ENCODE data around the gene SBF2. TPM values are rescaled to one million over a fixed set of nuclear protein-coding genes. Genes with fewer than 3 reads are reported as not detected.

Gene SBF2
- total RNA-seq, 4 donors from 2014 or later: 42.3 to 106 (median 45.3) TPM

GRCh38 chr11:10320736-10321465, 26.9 kb upstream of the SBF2 start:
- DNase-seq (ENCODE audit: low spot score in 2 of 2): no peak

DNA sequence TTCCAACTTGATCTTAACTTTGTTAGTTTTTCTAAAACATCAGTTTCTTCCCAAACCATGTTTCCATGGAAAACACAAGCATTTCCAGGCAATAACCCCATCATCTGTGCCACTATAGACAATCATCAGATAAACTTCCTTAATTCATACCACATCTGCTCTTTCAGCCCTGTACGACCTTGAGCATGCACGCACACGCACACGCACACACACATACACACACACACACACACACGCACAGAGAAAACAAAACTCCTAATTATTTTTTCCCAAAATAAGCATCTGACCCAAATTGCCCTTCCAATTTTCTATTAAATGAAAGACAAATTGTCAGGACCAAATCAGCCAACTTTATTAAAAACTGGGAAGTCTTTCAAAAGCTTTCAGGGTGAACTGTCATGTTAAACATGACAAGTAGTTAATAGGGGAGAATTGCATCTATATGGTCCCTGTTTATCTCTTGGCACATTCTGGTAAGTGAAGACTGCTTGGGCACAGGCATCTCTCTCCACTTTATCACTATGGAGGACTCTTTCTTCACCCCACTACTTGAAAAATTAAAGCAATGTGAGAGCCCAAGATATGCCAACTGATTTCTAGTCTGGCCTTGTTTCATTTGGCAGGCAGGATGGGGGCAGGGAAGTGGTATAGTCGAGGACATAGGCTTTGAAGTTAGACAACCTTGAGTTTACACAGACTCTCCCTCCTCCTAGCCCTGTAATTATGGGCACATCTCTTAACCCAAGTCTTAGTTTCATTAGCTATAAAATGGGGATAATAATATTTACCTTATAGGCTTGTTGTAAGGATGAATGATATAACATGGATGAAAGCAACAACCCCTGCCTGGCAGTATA, 25.9 kb upstream of the SBF2 start:
- WGBS: 42% methylated on average over 6 of the region's 6 CpGs
- DNase-seq (ENCODE audit: low spot score in 2 of 2): no peak
- H3K27ac ChIP-seq: no peak overlapping the region

More at GRCh38 chr11:10320736-10321465, 26.9 kb upstream of the SBF2 start:
- Histone ChIP-seq H3K27ac (no peak overlapping the region), H3K27me3 (no peaks in the 10 kb centered on the region), H3K36me3 (no peaks in the 10 kb centered on the region), H3K4me3 (no peak overlapping the region), H3K4me1 (peaks cover 38% of the 10 kb centered on the region), H3K9me3 (no peaks in the 10 kb centered on the region)
- WGBS: 99% methylated on average over 4 of the region's 4 CpGs
- TF ChIP-seq CTCF (IDR thresholded peaks at IDR 0.05) (no peak), POLR2A (IDR thresholded peaks at IDR 0.05) (no peak), POLR2AphosphoS5 (IDR thresholded peaks at IDR 0.05) (no peak), EP300 (IDR thresholded peaks at IDR 0.05) (no peak)

DNA sequence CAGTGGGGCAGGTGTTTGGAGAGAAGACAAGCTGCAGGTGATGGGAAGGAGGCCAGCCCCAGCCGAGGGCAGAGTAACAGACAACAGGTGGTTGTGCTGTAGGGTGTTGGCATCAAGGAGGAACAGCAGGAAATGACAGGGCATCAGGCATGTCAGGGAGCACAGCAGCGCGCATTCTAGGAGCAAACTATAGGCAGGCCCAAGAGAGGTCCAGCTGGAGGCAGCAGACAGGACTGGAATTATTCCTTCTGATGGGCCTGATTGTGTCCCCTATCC, 24.4 kb upstream of the SBF2 start:
- Histone ChIP-seq H3K27me3 (no peaks in the 10 kb centered on the region), H3K4me3 (no peak overlapping the region), H3K36me3 (no peaks in the 10 kb centered on the region), H3K9me3 (no peaks in the 10 kb centered on the region), H3K4me1 (peaks cover 24% of the 10 kb centered on the region), H3K27ac (no peak overlapping the region)
- WGBS: 43% methylated on average over 3 of the region's 3 CpGs
- DNase-seq (ENCODE audit: low spot score in 2 of 2): no peak
- no peak for TF ChIP-seq POLR2A (IDR thresholded peaks at IDR 0.05)
- TF ChIP-seq CTCF (IDR thresholded peaks at IDR 0.05): no peak
- TF ChIP-seq POLR2AphosphoS5 (IDR thresholded peaks at IDR 0.05): no peak
- TF ChIP-seq EP300 (IDR thresholded peaks at IDR 0.05): no peak

More for the DNA sequence above, 25.9 kb upstream of the SBF2 start:
- H3K4me3 ChIP-seq: no peak overlapping the region
- no peak for TF ChIP-seq POLR2AphosphoS5 (IDR thresholded peaks at IDR 0.05)
- peaks cover 32% of the 10 kb centered on the region for H3K4me1 ChIP-seq
- no peaks in the 10 kb centered on the region for H3K36me3 ChIP-seq
- H3K9me3 ChIP-seq: no peaks in the 10 kb centered on the region
- no peaks in the 10 kb centered on the region for H3K27me3 ChIP-seq

DNA sequence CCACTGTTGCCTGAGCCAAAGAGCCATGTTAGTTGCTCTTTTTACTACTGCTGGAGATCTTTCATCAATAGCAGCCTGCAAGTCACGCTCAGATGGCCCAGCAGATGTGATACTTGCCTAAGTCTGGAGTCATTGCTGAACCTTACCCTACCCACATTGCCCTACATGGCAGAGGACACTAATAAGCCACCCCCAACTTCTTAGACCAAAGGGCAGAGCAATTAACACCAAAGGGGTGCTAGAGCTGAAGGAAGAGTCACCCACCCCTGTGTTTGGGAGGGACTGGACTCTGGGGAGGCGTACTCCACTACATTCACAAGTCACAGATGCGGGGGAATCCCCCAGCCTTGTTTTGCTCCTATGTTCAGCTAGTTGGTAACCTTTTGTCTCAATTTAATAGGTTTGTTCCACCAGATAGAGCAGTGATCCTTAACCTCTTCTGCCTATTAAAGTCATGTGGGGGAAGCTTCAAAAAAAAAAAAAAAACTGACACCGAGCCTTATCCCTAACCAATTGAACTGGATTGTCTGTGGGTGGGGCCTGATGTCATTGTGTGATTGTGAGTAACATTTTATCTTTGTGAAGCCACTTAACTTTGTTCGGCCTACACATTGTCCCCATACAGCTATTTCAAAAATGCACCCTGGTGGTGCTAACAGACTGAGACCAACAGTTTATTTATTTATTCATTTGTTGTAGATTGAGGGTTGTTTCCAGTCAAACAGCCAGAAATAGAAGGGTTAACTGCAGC, 23.9 kb upstream of the SBF2 start:
- Histone ChIP-seq H3K4me3 (no peak overlapping the region), H3K9me3 (no peaks in the 10 kb centered on the region), H3K27me3 (no peaks in the 10 kb centered on the region), H3K36me3 (no peaks in the 10 kb centered on the region), H3K4me1 (peaks cover 19% of the 10 kb centered on the region), H3K27ac (no peak overlapping the region)
- TF ChIP-seq EP300 (IDR thresholded peaks at IDR 0.05) (no peak), POLR2A (IDR thresholded peaks at IDR 0.05) (no peak), CTCF (IDR thresholded peaks at IDR 0.05) (no peak), POLR2AphosphoS5 (IDR thresholded peaks at IDR 0.05) (no peak)
- WGBS: 83% methylated on average over 5 of the region's 5 CpGs
- DNase-seq (ENCODE audit: low spot score in 2 of 2): no peak

GRCh38 chr11:10317151-10317755, 23.2 kb upstream of the SBF2 start:
- DNase-seq (ENCODE audit: low spot score in 2 of 2): no peak
- H3K4me3 ChIP-seq: no peak overlapping the region

More at GRCh38 chr11:10317151-10317755, 23.2 kb upstream of the SBF2 start:
- Histone ChIP-seq H3K4me1 (peaks cover 13% of the 10 kb centered on the region), H3K27me3 (no peaks in the 10 kb centered on the region), H3K27ac (no peak overlapping the region), H3K36me3 (no peaks in the 10 kb centered on the region), H3K9me3 (no peaks in the 10 kb centered on the region)
- 77% methylated on average over 4 of the region's 4 CpGs for WGBS
- no peak for TF ChIP-seq POLR2A (IDR thresholded peaks at IDR 0.05)
- no peak for TF ChIP-seq EP300 (IDR thresholded peaks at IDR 0.05)
- TF ChIP-seq POLR2AphosphoS5 (IDR thresholded peaks at IDR 0.05): no peak
- no peak for TF ChIP-seq CTCF (IDR thresholded peaks at IDR 0.05)
